ENCODE results near the gene VGLL2. TPM values are rescaled to one million over a fixed set of nuclear protein-coding genes. Genes with fewer than 3 reads are reported as not detected.

Gene VGLL2
- total RNA-seq, 1 experiment from 2014 or later = not detected

- TF ChIP-seq E2F1 (CRISPR knock-in tag; IDR thresholded peaks at IDR 0.05) = no peak
- TF ChIP-seq ERG (CRISPR knock-in tag; IDR thresholded peaks at IDR 0.05) = no peak
- no peak for TF ChIP-seq JAZF1 (CRISPR knock-in tag; IDR thresholded peaks at IDR 0.05)
- no peak for TF ChIP-seq ZNF423 (CRISPR knock-in tag; IDR thresholded peaks at IDR 0.05)
- no peak for TF ChIP-seq NR1H2 (CRISPR knock-in tag; IDR thresholded peaks at IDR 0.05)
- no peak for TF ChIP-seq HMGA2 (CRISPR knock-in tag; IDR thresholded peaks at IDR 0.05)
Observed at GRCh38 chr6:117276778-117277316, 11.5 kb downstream of the VGLL2 start (continued).

GRCh38 chr6:117280922-117281321, 15.6 kb downstream of the VGLL2 start:
- DNase-seq (ENCODE audit: low spot score) (peak; percentile 16), ATAC-seq (peak; percentile 81)
- H3K9me3 Mint-ChIP-seq = no peaks in the 10 kb centered on the region
- H3K27ac Mint-ChIP-seq = no peak overlapping the region
- TF ChIP-seq ZNF416 (CRISPR knock-in tag; IDR thresholded peaks at IDR 0.05) (no peak), CTCF (IDR thresholded peaks at IDR 0.05) (peak; percentile 20; the same call in 1 of the 2 replicates)
- POLR2A ChIA-PET = no interaction called here
- H3K4me3 Mint-ChIP-seq = no peak overlapping the region
- 0 out of 2 replicates have a peak, but pooled peaks cover 4% of the 10 kb centered on the region for H3K4me1 Mint-ChIP-seq
- no peaks in the 10 kb centered on the region for H3K36me3 Mint-ChIP-seq
- peaks cover 3% of the 10 kb centered on the region for H3K27me3 Mint-ChIP-seq (ENCODE audit: low read depth)
- CTCF ChIA-PET = no interaction called here

GRCh38 chr6:117288083-117288715, 22.8 kb downstream of the VGLL2 start:
- H3K27me3 Mint-ChIP-seq (ENCODE audit: low read depth) = no peaks in the 10 kb centered on the region
- no peaks in the 10 kb centered on the region for H3K4me1 Mint-ChIP-seq
- ChIA-PET CTCF (no interaction called here), POLR2A (no interaction called here)
- H3K9me3 Mint-ChIP-seq = peaks cover 5% of the 10 kb centered on the region; the same call in 1 of the 2 replicates
- H3K36me3 Mint-ChIP-seq = no peaks in the 10 kb centered on the region
- TF ChIP-seq JAZF1 (CRISPR knock-in tag; IDR thresholded peaks at IDR 0.05) (no peak), ZNF423 (CRISPR knock-in tag; IDR thresholded peaks at IDR 0.05) (no peak), IRF2 (CRISPR knock-in tag; IDR thresholded peaks at IDR 0.05; ENCODE audit: borderline replicate concordance, low read depth) (no peak), NR1H2 (CRISPR knock-in tag; IDR thresholded peaks at IDR 0.05) (no peak), NFATC4 (CRISPR knock-in tag; IDR thresholded peaks at IDR 0.05) (no peak), HMGXB4 (CRISPR knock-in tag; IDR thresholded peaks at IDR 0.05) (no peak), GTF2I (CRISPR knock-in tag; conservative IDR thresholded peaks at IDR 0.05) (no peak), FOXK1 (CRISPR knock-in tag; IDR thresholded peaks at IDR 0.05) (no peak), OVOL2 (CRISPR knock-in tag; IDR thresholded peaks at IDR 0.05; ENCODE audit: borderline replicate concordance) (no peak), KAT7 (CRISPR knock-in tag; IDR thresholded peaks at IDR 0.05; ENCODE audit: borderline replicate concordance) (no peak), SMAD4 (CRISPR knock-in tag; IDR thresholded peaks at IDR 0.05) (no peak), NFYB (CRISPR knock-in tag; conservative IDR thresholded peaks at IDR 0.05; ENCODE audit: low read depth) (no peak), ATF3 (CRISPR knock-in tag; conservative IDR thresholded peaks at IDR 0.05) (no peak), PRRX2 (CRISPR knock-in tag; IDR thresholded peaks at IDR 0.05) (no peak), NR3C1 (CRISPR knock-in tag; conservative IDR thresholded peaks at IDR 0.05; ENCODE audit: low read depth) (no peak), JUN (CRISPR knock-in tag; IDR thresholded peaks at IDR 0.05) (no peak), ZNF263 (CRISPR knock-in tag; IDR thresholded peaks at IDR 0.05; ENCODE audit: low read depth) (no peak)
- no peak for DNase-seq (ENCODE audit: low spot score)
- no peak overlapping the region for H3K4me3 Mint-ChIP-seq
- ATAC-seq = no peak
- no peak overlapping the region for H3K27ac Mint-ChIP-seq

All from WTC11 (cell line).